Nephron (organoid): ENCODE data around the gene RNF130.

ENCODE experiments used
- H3K27ac Mint-ChIP-seq, 3 experiments: 2 replicates each; pipeline ENCODE4 v1.8.0; 2020; ENCODE audit warnings: mixed read lengths in 3 of 3, mild to moderate bottlenecking in 2 of 3, moderate library complexity in 1 of 3
- H3K27me3 Mint-ChIP-seq: 2 replicates; pipeline ENCODE4 v1.8.0; 2021; ENCODE audit warnings: low read depth, mild to moderate bottlenecking, moderate library complexity, mixed read lengths
- H3K36me3 Mint-ChIP-seq: 2 replicates; pipeline ENCODE4 v1.8.0; 2020; ENCODE audit warnings: low read depth, mixed read lengths
- H3K4me1 Mint-ChIP-seq: 2 replicates; pipeline ENCODE4 v1.8.0; 2020; ENCODE audit warnings: mixed read lengths
- H3K4me3 Mint-ChIP-seq, 3 experiments: 2 replicates each; pipeline ENCODE4 v1.8.0; 2020; ENCODE audit warnings: mild to moderate bottlenecking in 3 of 3, mixed read lengths in 3 of 3, moderate library complexity in 2 of 3
- H3K9me3 Mint-ChIP-seq: 2 replicates; pipeline ENCODE4 v1.8.0; 2020; ENCODE audit warnings: mixed read lengths
- CTCF ChIP-seq, 3 experiments: fragments of 200-600 bp; sonication (generic); IDR thresholded peaks; one replicate each; pipeline ENCODE4 v1.5.0; 2021; ENCODE audit warnings: antibody characterized with exemption in 3 of 3; ENCODE audit not compliant: unreplicated experiment in 3 of 3

RNF130 gene

GRCh38 chr5:180112181-180112861, 40.8 kb upstream of the RNF130 start:
- no peak for TF ChIP-seq CTCF (IDR thresholded peaks at IDR 0.05; ENCODE audit: unreplicated experiment in 3 of 3)
- no peak overlapping the region for H3K27ac Mint-ChIP-seq
- no peaks in the 10 kb centered on the region for H3K36me3 Mint-ChIP-seq
- H3K9me3 Mint-ChIP-seq, result peaks cover 8% of the 10 kb centered on the region
- no peak overlapping the region for H3K4me3 Mint-ChIP-seq
- H3K27me3 Mint-ChIP-seq, result no peaks in the 10 kb centered on the region
- no peaks in the 10 kb centered on the region for H3K4me1 Mint-ChIP-seq

- Mint-ChIP-seq H3K4me1 (no peaks in the 10 kb centered on the region), H3K27me3 (no peaks in the 10 kb centered on the region), H3K27ac (no peak overlapping the region), H3K36me3 (peaks cover 4% of the 10 kb centered on the region), H3K4me3 (no peak overlapping the region), H3K9me3 (peaks cover 17% of the 10 kb centered on the region)
- no peak for TF ChIP-seq CTCF (IDR thresholded peaks at IDR 0.05; ENCODE audit: unreplicated experiment in 3 of 3)
These were observed 39.9 kb upstream of the RNF130 start for GRCh38 chr5:180111273-180112002.

GRCh38 chr5:180109920-180110319, 38.4 kb upstream of the RNF130 start:
- Mint-ChIP-seq H3K9me3 (peaks cover 21% of the 10 kb centered on the region), H3K27me3 (no peaks in the 10 kb centered on the region)

GRCh38 chr5:180107005-180107404, 35.4 kb upstream of the RNF130 start:
- H3K27me3 Mint-ChIP-seq, result no peaks in the 10 kb centered on the region
- H3K36me3 Mint-ChIP-seq, result peaks cover 6% of the 10 kb centered on the region
- no peaks in the 10 kb centered on the region for H3K4me1 Mint-ChIP-seq
- no peak overlapping the region for H3K27ac Mint-ChIP-seq
- H3K9me3 Mint-ChIP-seq, result peaks cover 29% of the 10 kb centered on the region
- TF ChIP-seq CTCF (IDR thresholded peaks at IDR 0.05; ENCODE audit: unreplicated experiment in 3 of 3), result no peak
- H3K4me3 Mint-ChIP-seq, result no peak overlapping the region

More at GRCh38 chr5:180109920-180110319, 38.4 kb upstream of the RNF130 start:
- Mint-ChIP-seq H3K36me3 (peaks cover 6% of the 10 kb centered on the region), H3K4me3 (no peak overlapping the region), H3K27ac (no peak overlapping the region), H3K4me1 (no peaks in the 10 kb centered on the region)
- no peak for TF ChIP-seq CTCF (IDR thresholded peaks at IDR 0.05; ENCODE audit: unreplicated experiment in 3 of 3)

GRCh38 chr5:180105827-180106312, 34.3 kb upstream of the RNF130 start:
- no peak overlapping the region for H3K4me3 Mint-ChIP-seq
- H3K9me3 Mint-ChIP-seq, result peaks cover 29% of the 10 kb centered on the region
- no peak for TF ChIP-seq CTCF (IDR thresholded peaks at IDR 0.05; ENCODE audit: unreplicated experiment in 3 of 3)
- no peak overlapping the region for H3K27ac Mint-ChIP-seq
- H3K4me1 Mint-ChIP-seq, result no peaks in the 10 kb centered on the region
- no peaks in the 10 kb centered on the region for H3K27me3 Mint-ChIP-seq
- peaks cover 6% of the 10 kb centered on the region for H3K36me3 Mint-ChIP-seq
